ENCODE data around the gene CFAP157. TPM values are rescaled to one million over a fixed set of nuclear protein-coding genes. Genes with fewer than 3 reads are reported as not detected.

Gene CFAP157
- total RNA-seq, 2 donors from 2014 or later = 0.20 to 0.44 TPM

DNA sequence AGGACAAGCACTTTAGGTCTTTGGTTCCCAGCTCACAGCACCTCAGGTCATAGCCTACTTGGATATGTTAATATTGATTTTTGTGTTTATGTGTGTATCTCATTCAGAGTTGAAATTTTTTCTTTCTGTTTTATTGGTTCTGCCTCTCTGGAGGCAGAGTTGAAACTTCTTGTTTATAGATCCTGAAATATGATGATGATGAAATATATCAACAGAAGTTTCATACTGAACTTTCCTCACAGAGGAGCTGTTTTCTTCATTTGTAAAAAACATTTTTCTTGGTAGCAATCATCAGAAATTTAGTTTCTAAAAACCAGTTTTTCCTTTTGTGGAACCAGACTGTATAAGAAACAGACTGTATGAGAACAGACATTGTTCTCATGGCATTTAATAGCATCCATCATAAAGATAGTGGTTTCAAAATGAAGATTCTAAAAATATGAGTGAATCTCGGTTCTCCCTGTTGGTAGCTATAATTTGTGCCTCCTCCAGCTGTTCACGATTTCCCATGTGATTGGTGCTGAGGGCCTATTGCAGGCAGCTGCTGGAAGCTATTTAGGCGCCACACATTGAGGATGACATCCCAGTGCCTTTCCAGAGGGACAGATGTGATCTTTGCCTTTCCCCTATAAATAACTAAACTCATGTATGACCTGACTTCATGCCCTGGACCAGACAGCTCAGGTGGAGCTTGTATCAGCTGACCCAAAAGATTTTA, 39.5 kb upstream of the CFAP157 start:
- Histone ChIP-seq H3K27me3 (ENCODE audit: control insufficient read depth, insufficient read depth, low read length, poor library complexity, severe bottlenecking) (no peaks in the 10 kb centered on the region), H3K36me3 (ENCODE audit: control insufficient read depth, insufficient read depth, low read length) (no peaks in the 10 kb centered on the region), H3K27ac (ENCODE audit: low read depth, low read length) (no peak overlapping the region), H3K9ac (ENCODE audit: extremely low read depth, low read length, poor library complexity, severe bottlenecking) (no peak overlapping the region), H3K4me3 (ENCODE audit: low read length) (no peak overlapping the region), H3K4me1 (ENCODE audit: control insufficient read depth, insufficient read depth, low read length) (peaks cover 3% of the 10 kb centered on the region), H3K9me3 (ENCODE audit: control insufficient read depth, low read length) (no peaks in the 10 kb centered on the region)
- no peak overlapping the region for H3K4me3 Mint-ChIP-seq
- TF ChIP-seq, protein P1, sequence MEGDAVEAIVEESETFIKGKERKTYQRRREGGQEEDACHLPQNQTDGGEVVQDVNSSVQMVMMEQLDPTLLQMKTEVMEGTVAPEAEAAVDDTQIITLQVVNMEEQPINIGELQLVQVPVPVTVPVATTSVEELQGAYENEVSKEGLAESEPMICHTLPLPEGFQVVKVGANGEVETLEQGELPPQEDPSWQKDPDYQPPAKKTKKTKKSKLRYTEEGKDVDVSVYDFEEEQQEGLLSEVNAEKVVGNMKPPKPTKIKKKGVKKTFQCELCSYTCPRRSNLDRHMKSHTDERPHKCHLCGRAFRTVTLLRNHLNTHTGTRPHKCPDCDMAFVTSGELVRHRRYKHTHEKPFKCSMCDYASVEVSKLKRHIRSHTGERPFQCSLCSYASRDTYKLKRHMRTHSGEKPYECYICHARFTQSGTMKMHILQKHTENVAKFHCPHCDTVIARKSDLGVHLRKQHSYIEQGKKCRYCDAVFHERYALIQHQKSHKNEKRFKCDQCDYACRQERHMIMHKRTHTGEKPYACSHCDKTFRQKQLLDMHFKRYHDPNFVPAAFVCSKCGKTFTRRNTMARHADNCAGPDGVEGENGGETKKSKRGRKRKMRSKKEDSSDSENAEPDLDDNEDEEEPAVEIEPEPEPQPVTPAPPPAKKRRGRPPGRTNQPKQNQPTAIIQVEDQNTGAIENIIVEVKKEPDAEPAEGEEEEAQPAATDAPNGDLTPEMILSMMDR (conservative IDR thresholded peaks at IDR 0.05) = no peak
- H3K36me3 Mint-ChIP-seq (ENCODE audit: low read depth) = peaks cover 23% of the 10 kb centered on the region
- H3K27me3 Mint-ChIP-seq (ENCODE audit: insufficient read depth) = no peaks in the 10 kb centered on the region
- DNase-seq = no peak
- H3K4me1 Mint-ChIP-seq = no peaks in the 10 kb centered on the region
- WGBS, 2 experiments (ENCODE audit: insufficient coverage in 1 of 2, insufficient read length in 1 of 2) = 91 to 100% methylated on average over 3 of the region's 3 CpGs
- no peaks in the 10 kb centered on the region for H3K9me3 Mint-ChIP-seq
- H3K27ac Mint-ChIP-seq = no peak overlapping the region

DNA sequence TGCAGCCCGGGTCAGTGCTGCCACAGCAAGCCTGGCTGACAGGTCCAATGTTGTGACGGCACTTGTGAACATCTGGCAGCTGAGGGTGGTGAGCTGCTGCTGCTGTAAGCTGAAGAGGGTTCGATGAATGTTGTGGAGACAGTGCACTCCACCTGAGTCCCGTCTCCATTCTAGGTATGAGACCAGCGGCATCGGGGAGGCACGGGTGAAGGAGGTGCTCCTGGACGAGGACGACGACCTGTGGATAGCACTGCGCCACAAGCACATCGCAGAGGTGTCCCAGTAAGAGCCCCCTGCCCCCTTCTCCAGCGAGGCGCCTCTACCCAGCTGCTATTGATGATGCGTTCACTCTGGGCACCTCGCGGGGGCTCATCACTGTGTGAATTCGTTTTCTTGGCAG, 38.9 kb upstream of the CFAP157 start:
- no peaks in the 10 kb centered on the region for H3K9me3 ChIP-seq (ENCODE audit: control insufficient read depth, low read length)
- TF ChIP-seq, protein P1 (conservative IDR thresholded peaks at IDR 0.05) = no peak
- H3K27me3 ChIP-seq (ENCODE audit: control insufficient read depth, insufficient read depth, low read length, poor library complexity, severe bottlenecking) = no peaks in the 10 kb centered on the region
- peaks cover 21% of the 10 kb centered on the region for H3K36me3 Mint-ChIP-seq (ENCODE audit: low read depth)
- H3K27me3 Mint-ChIP-seq (ENCODE audit: insufficient read depth) = no peaks in the 10 kb centered on the region
- no peak overlapping the region for H3K9ac ChIP-seq (ENCODE audit: extremely low read depth, low read length, poor library complexity, severe bottlenecking)
- H3K4me1 Mint-ChIP-seq = no peaks in the 10 kb centered on the region
- no peaks in the 10 kb centered on the region for H3K9me3 Mint-ChIP-seq
- no peak overlapping the region for H3K4me3 Mint-ChIP-seq
- H3K27ac Mint-ChIP-seq = no peak overlapping the region
- 92 to 96% methylated on average over 17 to 18 of the region's 18 CpGs for WGBS, 2 experiments (ENCODE audit: insufficient coverage in 1 of 2, insufficient read length in 1 of 2)
- no peak for DNase-seq
- H3K4me1 ChIP-seq (ENCODE audit: control insufficient read depth, insufficient read depth, low read length) = peaks cover 3% of the 10 kb centered on the region
- no peak overlapping the region for H3K4me3 ChIP-seq (ENCODE audit: low read length)
- H3K36me3 ChIP-seq (ENCODE audit: control insufficient read depth, insufficient read depth, low read length) = peaks cover under 1% of the 10 kb centered on the region
- no peak overlapping the region for H3K27ac ChIP-seq (ENCODE audit: low read depth, low read length)

DNA sequence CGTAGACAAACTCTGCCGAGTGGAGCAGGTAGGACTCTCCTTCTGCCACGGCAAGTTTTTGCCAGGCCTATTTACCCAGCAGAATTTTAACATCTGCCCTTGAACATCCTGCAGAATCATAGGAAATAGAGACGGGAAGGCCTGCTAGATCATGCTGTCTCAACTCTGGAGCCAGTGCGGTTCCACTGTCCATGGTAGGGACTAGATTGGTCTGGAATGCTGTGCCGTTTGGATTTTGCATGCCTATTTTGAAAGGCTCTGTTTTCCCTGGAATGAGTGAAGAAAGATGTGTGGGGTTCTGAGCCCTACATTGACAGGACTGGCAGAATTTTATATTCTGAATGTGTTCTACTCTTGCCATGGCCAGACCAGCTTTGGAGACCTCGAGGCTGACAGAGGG, 33.6 kb upstream of the CFAP157 start:
- H3K4me3 ChIP-seq (ENCODE audit: low read length) = no peak overlapping the region
- no peaks in the 10 kb centered on the region for H3K27me3 ChIP-seq (ENCODE audit: control insufficient read depth, insufficient read depth, low read length, poor library complexity, severe bottlenecking)
- Mint-ChIP-seq H3K4me3 (no peak overlapping the region), H3K4me1 (no peaks in the 10 kb centered on the region), H3K27me3 (ENCODE audit: insufficient read depth) (no peaks in the 10 kb centered on the region), H3K9me3 (no peaks in the 10 kb centered on the region), H3K27ac (no peak overlapping the region), H3K36me3 (ENCODE audit: low read depth) (peaks cover 21% of the 10 kb centered on the region)
- no peak for DNase-seq
- no peak overlapping the region for H3K27ac ChIP-seq (ENCODE audit: low read depth, low read length)
- 90 to 98% methylated on average over 6 to 7 of the region's 7 CpGs for WGBS, 2 experiments (ENCODE audit: insufficient coverage in 1 of 2, insufficient read length in 1 of 2)
- H3K9me3 ChIP-seq (ENCODE audit: control insufficient read depth, low read length) = no peaks in the 10 kb centered on the region
- no peaks in the 10 kb centered on the region for H3K4me1 ChIP-seq (ENCODE audit: control insufficient read depth, insufficient read depth, low read length)
- TF ChIP-seq, protein P1 (conservative IDR thresholded peaks at IDR 0.05) = no peak
- no peak overlapping the region for H3K9ac ChIP-seq (ENCODE audit: extremely low read depth, low read length, poor library complexity, severe bottlenecking)
- peaks cover 6% of the 10 kb centered on the region for H3K36me3 ChIP-seq (ENCODE audit: control insufficient read depth, insufficient read depth, low read length)
